NCI-H128 (cell line): ENCODE results near the gene FAM124A.

Source experiments
- DNase-seq: peaks from one replicate; lab custom pipeline; 2025; ENCODE audit not compliant: unreplicated experiment; lab: John Stamatoyannopoulos, UW

Gene FAM124A

GRCh38 chr13:51222037-51222685 lies at the start of gene FAM124A:
TSS of gene FAM124A (plus strand) at chr13:51222398. CDS start at chr13:51222502, 104 bp downstream.
- DNase-seq, result no peak

GRCh38 chr13:51175021-51175420 lies 47.2 kb upstream of the FAM124A start:
- DNase-seq, result no peak

GRCh38 chr13:51175639-51176038 lies 46.6 kb upstream of the FAM124A start:
- DNase-seq, result no peak

- DNase-seq, result no peak
Measured at GRCh38 chr13:51177188-51177587, 45.0 kb upstream of the FAM124A start.

GRCh38 chr13:51178456-51179074 lies 43.6 kb upstream of the FAM124A start:
- no peak for DNase-seq

GRCh38 chr13:51179432-51179971 lies 42.7 kb upstream of the FAM124A start:
- DNase-seq, result no peak

- DNase-seq, result no peak
Measured at GRCh38 chr13:51180853-51181511, 41.2 kb upstream of the FAM124A start.

GRCh38 chr13:51181786-51182383 lies 40.3 kb upstream of the FAM124A start:
- DNase-seq, result no peak

GRCh38 chr13:51191743-51192142 lies 30.5 kb upstream of the FAM124A start:
- DNase-seq, result no peak

- DNase-seq, result no peak
Measured at GRCh38 chr13:51192348-51192747, 29.9 kb upstream of the FAM124A start.

- DNase-seq, result no peak
Measured at GRCh38 chr13:51193387-51193786, 28.8 kb upstream of the FAM124A start.

GRCh38 chr13:51194942-51195341 lies 27.3 kb upstream of the FAM124A start:
- no peak for DNase-seq

- DNase-seq, result no peak
Measured at GRCh38 chr13:51201886-51202285, 20.3 kb upstream of the FAM124A start.

- DNase-seq, result no peak
Measured at GRCh38 chr13:51202477-51203046, 19.6 kb upstream of the FAM124A start.

GRCh38 chr13:51206584-51206983 lies 15.6 kb upstream of the FAM124A start:
- no peak for DNase-seq

GRCh38 chr13:51207881-51208280 lies 14.3 kb upstream of the FAM124A start:
- DNase-seq, result no peak

- no peak for DNase-seq
Measured at GRCh38 chr13:51208716-51209115, 13.5 kb upstream of the FAM124A start.

- DNase-seq, result no peak
Measured at GRCh38 chr13:51211910-51212309, 10.3 kb upstream of the FAM124A start.

GRCh38 chr13:51212758-51213157 lies 9.4 kb upstream of the FAM124A start:
- DNase-seq, result no peak

- no peak for DNase-seq
Measured at GRCh38 chr13:51213173-51213728, 8.9 kb upstream of the FAM124A start.

GRCh38 chr13:51218626-51219025 lies 3.6 kb upstream of the FAM124A start:
- no peak for DNase-seq
